GM21737 (cell line): ENCODE data around the gene CSMD2.

Source experiments
- ATAC-seq: cut with Tn5 transposase; IDR thresholded peaks from one replicate; pipeline ENCODE4 v1.9.1; 2021; ENCODE audit warnings: mild to moderate bottlenecking, moderate library complexity; ENCODE audit not compliant: unreplicated experiment

The CSMD2 gene

GRCh38 chr1:33469691-33470090, 695.3 kb downstream of the CSMD2 start:
- no peak for ATAC-seq

DNA sequence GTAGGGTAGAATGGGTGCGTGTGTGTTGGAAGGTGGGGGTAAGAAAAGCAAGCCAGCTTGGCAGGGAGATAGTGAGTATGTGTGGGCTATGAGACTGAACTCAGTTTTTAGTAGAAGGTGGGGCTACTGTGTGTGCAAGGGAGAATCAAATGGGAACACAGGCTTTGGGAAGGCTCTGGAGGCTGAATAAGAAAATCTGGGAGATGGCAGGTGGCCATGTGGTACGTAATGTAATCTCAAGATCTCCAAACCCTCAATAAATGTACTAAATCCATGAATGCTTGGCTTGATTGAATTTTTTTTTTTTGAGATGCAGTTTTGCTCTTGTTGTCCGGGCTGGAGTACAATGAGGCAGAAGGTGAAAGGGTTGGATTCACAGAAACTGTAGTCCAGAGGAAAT, 696.1 kb downstream of the CSMD2 start:
- ATAC-seq = no peak

GRCh38 chr1:33468531-33468930, 696.5 kb downstream of the CSMD2 start:
- ATAC-seq = no peak

DNA sequence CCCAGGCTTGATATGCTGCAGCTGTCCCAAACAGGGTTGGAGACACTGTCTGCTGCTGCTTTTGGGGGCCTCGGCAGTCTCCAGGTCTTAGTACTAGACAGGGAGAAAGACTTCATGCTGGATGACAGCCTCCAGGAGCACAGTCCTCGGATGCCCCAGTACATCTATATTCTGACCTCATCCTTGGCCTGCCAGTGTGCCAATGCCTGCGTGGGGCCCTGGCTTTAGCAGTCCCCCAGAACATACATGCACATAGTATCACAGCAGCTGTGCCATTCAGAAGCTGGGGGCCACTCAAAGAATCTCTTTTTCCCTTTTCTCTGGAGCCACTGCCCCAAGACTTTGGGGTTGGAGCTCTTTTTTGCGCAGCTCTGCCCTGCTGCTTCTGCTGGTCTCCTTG, 697.0 kb downstream of the CSMD2 start:
- no peak for ATAC-seq

DNA sequence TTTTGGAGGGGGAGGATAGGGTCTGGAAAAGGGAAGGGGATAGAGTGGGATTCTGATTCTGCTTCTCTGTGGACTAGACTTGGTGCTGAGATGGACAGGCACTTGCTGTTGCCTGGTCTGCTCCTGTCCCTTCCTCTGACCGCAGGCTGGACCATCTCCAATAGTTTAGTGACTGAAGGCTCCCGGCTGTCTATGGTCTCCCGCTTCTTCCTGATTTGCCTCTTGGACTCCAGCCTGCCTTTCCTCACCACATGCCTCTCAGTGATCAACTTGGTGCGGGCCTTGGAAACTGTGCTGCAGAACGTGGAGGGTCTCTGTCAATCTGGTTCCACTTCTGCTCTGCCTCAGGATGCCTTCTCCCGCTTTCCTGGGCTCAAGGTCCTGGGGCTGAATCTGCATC, 698.9 kb downstream of the CSMD2 start:
- no peak for ATAC-seq

- ATAC-seq = no peak
These were observed 699.7 kb downstream of the CSMD2 start for GRCh38 chr1:33465316-33465715.

DNA sequence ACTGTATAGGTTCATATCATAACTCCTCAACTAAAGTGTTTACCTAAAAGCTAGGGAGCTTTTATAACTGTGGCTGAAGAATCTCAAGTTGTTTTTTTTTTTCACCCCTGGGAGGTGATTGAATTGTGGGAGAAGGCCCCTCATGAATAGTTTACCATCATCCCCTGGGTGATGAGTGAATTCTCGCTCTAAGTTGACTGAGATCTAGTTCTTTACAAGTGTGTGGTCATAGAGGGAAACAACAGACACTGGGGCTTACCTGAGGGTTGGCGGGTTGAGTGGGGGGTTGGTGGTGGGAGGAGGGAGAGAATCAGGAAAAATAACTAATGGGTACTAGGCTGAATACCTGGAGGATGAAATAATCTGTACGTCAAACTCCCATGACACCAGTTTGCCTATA, 700.5 kb downstream of the CSMD2 start:
- ATAC-seq = no peak
